OCI-LY7 (cell line): ENCODE data around the gene PTPRQ. TPM values are rescaled to one million over a fixed set of nuclear protein-coding genes. Genes with fewer than 3 reads are reported as not detected.

Experiments
- BruUV-seq: library from RNA; stranded (reverse); fragments of 400-500 nt; replicated peaks from 2 replicates; lab custom pipeline; 2021; lab: Mats Ljungman, UMichigan
- CTCF ChIA-PET: fragments of 300-600 bp; sonication (Branson Sonifier 250); formaldehyde crosslinking; loops from one replicate; lab custom pipeline; 2022; ENCODE audit warnings: antibody characterized with exemption; ENCODE audit not compliant: unreplicated experiment; lab: Charles Lee
- POLR2A ChIA-PET: fragments of 300-600 bp; sonication (Branson Sonifier 250); formaldehyde crosslinking; loops from one replicate; lab custom pipeline; 2022; ENCODE audit warnings: antibody characterized with exemption; lab: Charles Lee
- DNase-seq: peaks from one replicate; pipeline ENCODE4 v3.0.0-alpha.2; 2015; ENCODE audit warnings: low spot score
- H2AFZ ChIP-seq: fragments of 200-600 bp; sonication (generic), shearing (Covaris generic); 2 replicates; pipeline ENCODE4 v1.6.1; 2014; ENCODE audit warnings: mild to moderate bottlenecking, antibody characterized with exemption, low read length, moderate library complexity
- H3K27ac ChIP-seq: fragments of 200-600 bp; sonication (generic); 2 replicates; pipeline ENCODE4 v1.5.1; 2014; ENCODE audit warnings: mixed run types, low read depth, mild to moderate bottlenecking, moderate library complexity, low read length, inconsistent platforms; ENCODE audit not compliant: poor library complexity, severe bottlenecking
- H3K36me3 ChIP-seq: fragments of 200-600 bp; sonication (generic); 2 replicates; pipeline ENCODE4 v1.6.1; 2014; ENCODE audit warnings: mild to moderate bottlenecking, antibody characterized with exemption, low read length, moderate library complexity, mixed read lengths; ENCODE audit not compliant: insufficient read depth
- H3K4me1 ChIP-seq: fragments of 200-600 bp; sonication (generic); 2 replicates; pipeline ENCODE4 v1.5.1; 2014; ENCODE audit warnings: mild to moderate bottlenecking, low read length; ENCODE audit not compliant: insufficient read depth, poor library complexity, severe bottlenecking
- H3K4me2 ChIP-seq: fragments of 200-600 bp; sonication (generic); 2 replicates; pipeline ENCODE4 v1.6.1; 2014; ENCODE audit warnings: mild to moderate bottlenecking, low read length
- H3K4me3 ChIP-seq: fragments of 200-600 bp; sonication (generic); 2 replicates; pipeline ENCODE4 v1.5.1; 2014; ENCODE audit warnings: mild to moderate bottlenecking, low read depth, low read length; ENCODE audit not compliant: poor library complexity, severe bottlenecking
- H3K79me2 ChIP-seq: fragments of 200-600 bp; sonication (generic); 2 replicates; pipeline ENCODE4 v1.6.1; 2016; ENCODE audit warnings: low read depth, mild to moderate bottlenecking, low read length, moderate library complexity, mixed read lengths; ENCODE audit not compliant: insufficient read depth
- H3K9me2 ChIP-seq: fragments of 200-600 bp; sonication (generic); 2 replicates; pipeline ENCODE4 v1.6.1; 2016; ENCODE audit warnings: mild to moderate bottlenecking, low read length, mixed read lengths; ENCODE audit not compliant: insufficient read depth
- H3K9me3 ChIP-seq: fragments of 200-600 bp; sonication (generic); 2 replicates; pipeline ENCODE4 v1.6.1; 2014; ENCODE audit warnings: mild to moderate bottlenecking, mixed run types, low read length, mixed read lengths
- H4K20me1 ChIP-seq: fragments of 200-600 bp; sonication (generic); 2 replicates; pipeline ENCODE4 v1.6.1; 2014; ENCODE audit warnings: mild to moderate bottlenecking, antibody characterized with exemption, low read length, moderate library complexity, mixed read lengths; ENCODE audit not compliant: insufficient read depth
- CTCF ChIP-seq: fragments of 200-600 bp; sonication (generic); conservative IDR thresholded peaks from 2 replicates; pipeline ENCODE4 v1.5.1; 2014; ENCODE audit warnings: mild to moderate bottlenecking, antibody characterized with exemption, low read length, moderate library complexity, mixed read lengths
- EZH2phosphoT487 ChIP-seq: fragments of 200-600 bp; sonication (generic); IDR thresholded peaks from 2 replicates; pipeline ENCODE4 v1.6.1; 2018; ENCODE audit warnings: low read depth, borderline replicate concordance, mild to moderate bottlenecking, mixed run types, antibody characterized with exemption, low read length, moderate library complexity, mixed read lengths
- intact Hi-C: fragments of 100-400 bp; cut with micrococcal nuclease; formaldehyde crosslinking; loops from one replicate; pipeline ENCODE4 v1.10.0; 2022; ENCODE audit not compliant: unreplicated experiment
- total RNA-seq, 2 experiments: library from RNA; depleted of rRNA in 1 of 2; stranded (reverse); fragments of >200 nt in 1 of 2; shearing (Covaris generic) in 1 of 2; gene quantifications; 2 replicates each; pipeline ENCODE4 v1.2.3, GENCODE V29; 2014 to 2022

Gene PTPRQ
- total RNA-seq, 2 experiments from 2014 or later: not detected

- Histone ChIP-seq H3K4me1 (no peaks in the 10 kb centered on the region), H3K27ac (no peak overlapping the region), H2AFZ (no peak overlapping the region), H4K20me1 (no peaks in the 10 kb centered on the region), H3K9me2 (no peaks in the 10 kb centered on the region), H3K4me3 (no peak overlapping the region), H3K9me3 (no peaks in the 10 kb centered on the region), H3K36me3 (no peaks in the 10 kb centered on the region), H3K79me2 (no peaks in the 10 kb centered on the region), H3K4me2 (no peak overlapping the region)
- intact Hi-C loops: no loop called here
- CTCF ChIA-PET: no interaction called here
- no TSS peak for BruUV-seq
- no peak for TF ChIP-seq CTCF
- TF ChIP-seq EZH2phosphoT487: no peak
- DNase-seq: no peak
- POLR2A ChIA-PET: no interaction called here
Observed at GRCh38 chr12:80711866-80712265, 267.8 kb downstream of the PTPRQ start.

- no peaks in the 10 kb centered on the region for H4K20me1 ChIP-seq
- DNase-seq: no peak
- POLR2A ChIA-PET: interaction anchor here (0.7 to 1.1 kb wide), 2 partner anchors 22 to 57 kb away, joined by 3 to 5 read pairs; no protein-coding TSS in a partner anchor
- H3K79me2 ChIP-seq: no peaks in the 10 kb centered on the region
- BruUV-seq: no TSS peak
- no peak overlapping the region for H3K4me3 ChIP-seq
- CTCF ChIA-PET: no interaction called here
- H3K27ac ChIP-seq: no peak overlapping the region
- TF ChIP-seq CTCF: no peak
- TF ChIP-seq EZH2phosphoT487: no peak
- no peak overlapping the region for H2AFZ ChIP-seq
- no peak overlapping the region for H3K4me2 ChIP-seq
- H3K4me1 ChIP-seq: no peaks in the 10 kb centered on the region
- H3K36me3 ChIP-seq: no peaks in the 10 kb centered on the region
- H3K9me2 ChIP-seq: no peaks in the 10 kb centered on the region
- no peaks in the 10 kb centered on the region for H3K9me3 ChIP-seq
- intact Hi-C loops: no loop called here
Observed at GRCh38 chr12:80712866-80713265, 268.8 kb downstream of the PTPRQ start.

- Histone ChIP-seq H3K79me2 (no peaks in the 10 kb centered on the region), H3K9me3 (no peaks in the 10 kb centered on the region), H3K27ac (no peak overlapping the region), H3K4me2 (no peak overlapping the region), H3K36me3 (no peaks in the 10 kb centered on the region), H3K4me1 (no peaks in the 10 kb centered on the region), H4K20me1 (no peaks in the 10 kb centered on the region), H2AFZ (no peak overlapping the region), H3K4me3 (no peak overlapping the region), H3K9me2 (no peaks in the 10 kb centered on the region)
- POLR2A ChIA-PET: interaction anchor here (0.7 to 1.1 kb wide), 2 partner anchors 21 to 58 kb away, joined by 3 to 5 read pairs; no protein-coding TSS in a partner anchor
- no TSS peak for BruUV-seq
- intact Hi-C loops: no loop called here
- TF ChIP-seq CTCF: no peak
- no peak for TF ChIP-seq EZH2phosphoT487
- DNase-seq: no peak
- CTCF ChIA-PET: no interaction called here
Observed at GRCh38 chr12:80713419-80713818, 269.4 kb downstream of the PTPRQ start.
